ENCODE measurements around the gene PCDH1. TPM values are rescaled to one million over a fixed set of nuclear protein-coding genes. Genes with fewer than 3 reads are reported as not detected.

The PCDH1 gene
- total and polyA plus RNA-seq, 2 of the 13 experiments (the other 11 are each of a cell fraction or from before 2014, with no cell fraction given): 0.11 to 0.83 TPM

DNA sequence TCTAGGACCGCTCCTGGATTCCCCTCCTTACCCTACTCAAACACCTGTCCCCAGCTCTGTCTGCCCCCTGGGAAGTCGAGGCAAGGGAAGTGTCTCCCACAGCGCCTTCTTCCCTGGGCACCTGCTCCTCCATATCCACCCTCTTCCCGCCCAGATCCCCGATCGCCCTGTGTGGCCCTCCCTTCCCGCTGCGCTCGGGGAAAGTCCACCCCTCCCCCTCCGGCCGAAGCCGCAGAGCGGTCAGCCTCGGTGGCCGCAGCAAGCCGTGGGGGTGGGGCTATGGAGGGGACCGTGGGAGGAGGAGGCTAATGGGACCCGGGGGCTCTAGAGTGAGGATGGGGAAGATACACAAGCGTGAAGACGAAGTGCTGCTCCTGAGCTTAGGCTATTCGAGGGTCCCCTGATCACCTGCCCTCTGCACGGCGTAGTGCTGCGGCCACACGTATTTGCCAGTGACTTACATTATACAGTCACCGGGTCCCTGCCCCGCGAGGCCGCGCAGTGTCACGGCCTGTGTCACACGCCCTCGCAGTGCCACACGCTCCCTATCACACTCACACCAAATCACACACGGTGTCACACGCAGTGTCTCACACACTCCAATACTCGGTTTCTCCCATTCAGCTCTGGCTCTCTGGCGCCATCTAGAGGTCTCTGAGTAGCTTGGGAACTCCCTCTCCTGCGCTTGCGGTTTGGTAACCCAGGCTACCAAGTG lies 658 bp upstream of the PCDH1 start (continued):
- TF ChIP-seq, protein P1, sequence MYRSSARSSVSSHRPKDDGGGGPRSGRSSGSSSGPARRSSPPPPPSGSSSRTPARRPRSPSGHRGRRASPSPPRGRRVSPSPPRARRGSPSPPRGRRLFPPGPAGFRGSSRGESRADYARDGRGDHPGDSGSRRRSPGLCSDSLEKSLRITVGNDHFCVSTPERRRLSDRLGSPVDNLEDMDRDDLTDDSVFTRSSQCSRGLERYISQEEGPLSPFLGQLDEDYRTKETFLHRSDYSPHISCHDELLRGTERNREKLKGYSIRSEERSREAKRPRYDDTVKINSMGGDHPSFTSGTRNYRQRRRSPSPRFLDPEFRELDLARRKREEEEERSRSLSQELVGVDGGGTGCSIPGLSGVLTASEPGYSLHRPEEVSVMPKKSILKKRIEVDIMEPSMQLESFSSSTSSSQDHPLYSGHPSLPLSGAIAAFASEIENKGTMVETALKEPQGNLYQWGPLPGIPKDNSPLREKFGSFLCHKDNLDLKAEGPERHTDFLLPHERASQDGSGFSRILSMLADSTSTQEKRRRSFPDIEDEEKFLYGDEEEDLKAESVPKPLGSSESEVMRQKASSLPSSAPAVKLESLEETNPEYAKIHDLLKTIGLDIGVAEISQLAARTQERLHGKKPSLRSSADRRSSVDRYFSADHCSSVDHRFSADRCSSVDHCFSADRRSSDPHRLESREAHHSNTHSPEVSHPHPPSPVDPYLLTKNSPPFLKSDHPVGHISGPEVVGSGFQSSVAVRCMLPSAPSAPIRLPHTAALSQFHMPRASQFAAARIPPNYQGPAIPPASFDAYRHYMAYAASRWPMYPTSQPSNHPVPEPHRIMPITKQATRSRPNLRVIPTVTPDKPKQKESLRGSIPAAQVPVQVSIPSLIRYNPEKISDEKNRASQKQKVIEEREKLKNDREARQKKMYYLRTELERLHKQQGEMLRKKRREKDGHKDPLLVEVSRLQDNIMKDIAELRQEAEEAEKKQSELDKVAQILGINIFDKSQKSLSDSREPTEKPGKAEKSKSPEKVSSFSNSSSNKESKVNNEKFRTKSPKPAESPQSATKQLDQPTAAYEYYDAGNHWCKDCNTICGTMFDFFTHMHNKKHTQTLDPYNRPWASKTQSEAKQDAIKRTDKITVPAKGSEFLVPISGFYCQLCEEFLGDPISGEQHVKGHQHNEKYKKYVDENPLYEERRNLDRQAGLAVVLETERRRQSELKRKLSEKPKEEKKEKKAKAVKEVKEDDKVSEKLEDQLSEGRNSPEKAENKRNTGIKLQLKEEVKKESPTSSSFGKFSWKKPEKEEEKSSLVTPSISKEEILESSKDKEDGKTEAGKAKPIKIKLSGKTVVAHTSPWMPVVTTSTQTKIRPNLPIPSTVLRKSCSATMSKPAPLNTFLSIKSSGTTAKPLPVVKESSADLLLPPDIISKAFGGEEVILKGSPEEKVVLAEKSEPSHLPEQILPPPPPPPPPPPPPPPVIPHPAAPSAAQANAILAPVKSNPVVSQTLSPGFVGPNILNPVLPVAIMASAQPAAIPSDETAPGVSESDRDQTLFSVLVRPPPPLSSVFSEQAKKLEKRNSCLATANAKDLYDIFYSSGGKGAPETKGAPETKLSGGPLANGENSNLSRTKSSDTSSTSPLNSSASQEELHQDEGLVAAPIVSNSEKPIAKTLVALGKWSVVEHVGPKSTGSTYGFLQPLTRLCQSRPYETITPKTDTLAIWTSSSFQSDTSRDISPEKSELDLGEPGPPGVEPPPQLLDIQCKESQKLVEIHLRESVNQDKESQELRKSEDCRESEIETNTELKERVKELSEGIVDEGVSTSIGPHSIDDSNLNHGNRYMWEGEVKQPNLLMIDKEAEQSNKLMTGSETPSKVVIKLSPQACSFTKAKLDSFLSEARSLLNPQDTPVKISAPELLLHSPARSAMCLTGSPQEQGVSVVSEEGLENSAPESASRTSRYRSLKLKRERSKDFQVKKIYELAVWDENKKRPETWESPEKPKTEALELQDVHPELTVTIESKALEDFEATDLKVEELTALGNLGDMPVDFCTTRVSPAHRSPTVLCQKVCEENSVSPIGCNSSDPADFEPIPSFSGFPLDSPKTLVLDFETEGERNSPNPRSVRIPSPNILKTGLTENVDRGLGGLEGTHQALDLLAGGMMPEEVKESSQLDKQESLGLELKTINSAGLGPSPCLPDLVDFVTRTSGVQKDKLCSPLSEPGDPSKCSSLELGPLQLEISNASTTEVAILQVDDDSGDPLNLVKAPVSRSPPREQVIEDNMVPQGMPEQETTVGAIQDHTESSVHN (CRISPR knock-in tag; IDR thresholded peaks at IDR 0.05): 0 out of 2 replicates have a peak, but pooled peaks have one; percentile 43
- peak; percentile 64; the same call in 1 of the 2 replicates for TF ChIP-seq KDM5B (CRISPR knock-in tag; IDR thresholded peaks at IDR 0.05; ENCODE audit: borderline replicate concordance)
- no peak for TF ChIP-seq ZNF207 (IDR thresholded peaks at IDR 0.05; ENCODE audit: borderline replicate concordance)
- peak; percentile 77 for TF ChIP-seq RAD21 (CRISPR knock-in tag; IDR thresholded peaks at IDR 0.05)
- TF ChIP-seq, protein P2, sequence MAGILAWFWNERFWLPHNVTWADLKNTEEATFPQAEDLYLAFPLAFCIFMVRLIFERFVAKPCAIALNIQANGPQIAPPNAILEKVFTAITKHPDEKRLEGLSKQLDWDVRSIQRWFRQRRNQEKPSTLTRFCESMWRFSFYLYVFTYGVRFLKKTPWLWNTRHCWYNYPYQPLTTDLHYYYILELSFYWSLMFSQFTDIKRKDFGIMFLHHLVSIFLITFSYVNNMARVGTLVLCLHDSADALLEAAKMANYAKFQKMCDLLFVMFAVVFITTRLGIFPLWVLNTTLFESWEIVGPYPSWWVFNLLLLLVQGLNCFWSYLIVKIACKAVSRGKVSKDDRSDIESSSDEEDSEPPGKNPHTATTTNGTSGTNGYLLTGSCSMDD (CRISPR knock-in tag; IDR thresholded peaks at IDR 0.05): no peak
- peak; percentile 58 for TF ChIP-seq HNRNPK (IDR thresholded peaks at IDR 0.05; ENCODE audit: low read depth, low read length, poor library complexity, severe bottlenecking)
- peak; percentile 81 for TF ChIP-seq SMC3 (IDR thresholded peaks at IDR 0.05; ENCODE audit: low read length)
- TF ChIP-seq KAT8 (CRISPR knock-in tag; IDR thresholded peaks at IDR 0.05): no peak
- no peak for TF ChIP-seq MED8 (CRISPR knock-in tag; IDR thresholded peaks at IDR 0.05; ENCODE audit: insufficient replicate concordance)
- TF ChIP-seq, protein P3, sequence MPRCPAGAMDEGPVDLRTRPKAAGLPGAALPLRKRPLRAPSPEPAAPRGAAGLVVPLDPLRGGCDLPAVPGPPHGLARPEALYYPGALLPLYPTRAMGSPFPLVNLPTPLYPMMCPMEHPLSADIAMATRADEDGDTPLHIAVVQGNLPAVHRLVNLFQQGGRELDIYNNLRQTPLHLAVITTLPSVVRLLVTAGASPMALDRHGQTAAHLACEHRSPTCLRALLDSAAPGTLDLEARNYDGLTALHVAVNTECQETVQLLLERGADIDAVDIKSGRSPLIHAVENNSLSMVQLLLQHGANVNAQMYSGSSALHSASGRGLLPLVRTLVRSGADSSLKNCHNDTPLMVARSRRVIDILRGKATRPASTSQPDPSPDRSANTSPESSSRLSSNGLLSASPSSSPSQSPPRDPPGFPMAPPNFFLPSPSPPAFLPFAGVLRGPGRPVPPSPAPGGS (CRISPR knock-in tag; IDR thresholded peaks at IDR 0.05): 0 out of 2 replicates have a peak, but pooled peaks have one; percentile 47
- TF ChIP-seq ZNF501 (CRISPR knock-in tag; IDR thresholded peaks at IDR 0.05): peak; percentile 76; the same call in 1 of the 2 replicates
- TF ChIP-seq, protein P4, sequence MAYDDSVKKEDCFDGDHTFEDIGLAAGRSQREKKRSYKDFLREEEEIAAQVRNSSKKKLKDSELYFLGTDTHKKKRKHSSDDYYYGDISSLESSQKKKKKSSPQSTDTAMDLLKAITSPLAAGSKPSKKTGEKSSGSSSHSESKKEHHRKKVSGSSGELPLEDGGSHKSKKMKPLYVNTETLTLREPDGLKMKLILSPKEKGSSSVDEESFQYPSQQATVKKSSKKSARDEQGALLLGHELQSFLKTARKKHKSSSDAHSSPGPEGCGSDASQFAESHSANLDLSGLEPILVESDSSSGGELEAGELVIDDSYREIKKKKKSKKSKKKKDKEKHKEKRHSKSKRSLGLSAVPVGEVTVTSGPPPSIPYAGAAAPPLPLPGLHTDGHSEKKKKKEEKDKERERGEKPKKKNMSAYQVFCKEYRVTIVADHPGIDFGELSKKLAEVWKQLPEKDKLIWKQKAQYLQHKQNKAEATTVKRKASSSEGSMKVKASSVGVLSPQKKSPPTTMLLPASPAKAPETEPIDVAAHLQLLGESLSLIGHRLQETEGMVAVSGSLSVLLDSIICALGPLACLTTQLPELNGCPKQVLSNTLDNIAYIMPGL (CRISPR knock-in tag; IDR thresholded peaks at IDR 0.05; ENCODE audit: borderline replicate concordance in 1 of 2, low read depth in 1 of 2): peak; percentile 54 to 73; a peak in 3 of 4 replicates
- 0 out of 2 replicates have a peak, but pooled peaks have one; percentile 12 for TF ChIP-seq FOSL2 (CRISPR knock-in tag; IDR thresholded peaks at IDR 0.05)
- no peak for TF ChIP-seq NONO (IDR thresholded peaks at IDR 0.05)
- peak; percentile 55; the same call in 1 of the 2 replicates for TF ChIP-seq NONO (CRISPR knock-in tag; conservative IDR thresholded peaks at IDR 0.05)
- peak; percentile 57 for TF ChIP-seq PRPF4 (IDR thresholded peaks at IDR 0.05; ENCODE audit: low read depth, low read length, poor library complexity, severe bottlenecking)
